ENCODE measurements around the gene TAPT1. TPM values are rescaled to one million over a fixed set of nuclear protein-coding genes. Genes with fewer than 3 reads are reported as not detected.

The TAPT1 gene
- total and polyA plus RNA-seq, 7 donors, result 6.0 to 43.8 (median 29.4) TPM

GRCh38 chr4:16231570-16232245, 5.4 kb upstream of the TAPT1 start:
- H3K9me3 ChIP-seq, result no peaks in the 10 kb centered on the region
- TF ChIP-seq POLR2AphosphoS5 (IDR thresholded peaks at IDR 0.05) (no peak), EP300 (IDR thresholded peaks at IDR 0.05) (no peak), CTCF (IDR thresholded peaks at IDR 0.05) (no peak), POLR2A (IDR thresholded peaks at IDR 0.05) (no peak)
- intact Hi-C loops (cut with DNase I), result no loop called here
- H3K27me3 ChIP-seq, result no peaks in the 10 kb centered on the region
- no peaks in the 10 kb centered on the region for H3K36me3 ChIP-seq
- WGBS, 2 donors, result 50 to 88% methylated on average over 4 of the region's 4 CpGs
- peak overlapping the region in 1 of 4 donors; percentile 2 for H3K27ac ChIP-seq
- DNase-seq, result no peak
- peaks cover 0 to 22% (median 6%) of the 10 kb centered on the region in 4 donors for H3K4me1 ChIP-seq
- peak overlapping the region in 1 of 4 donors; percentile 13 for H3K4me3 ChIP-seq

GRCh38 chr4:16230308-16230707, 4.0 kb upstream of the TAPT1 start:
- H3K27me3 ChIP-seq, result no peaks in the 10 kb centered on the region
- WGBS, 2 donors, result 61 to 83% methylated on average over 2 of the region's 2 CpGs
- H3K27ac ChIP-seq, result no peak overlapping the region
- no peak overlapping the region for H3K4me3 ChIP-seq
- H3K36me3 ChIP-seq, result no peaks in the 10 kb centered on the region
- intact Hi-C loops (cut with DNase I), result no loop called here
- TF ChIP-seq CTCF (IDR thresholded peaks at IDR 0.05), result no peak
- no peak for TF ChIP-seq POLR2AphosphoS5 (IDR thresholded peaks at IDR 0.05)
- TF ChIP-seq POLR2A (IDR thresholded peaks at IDR 0.05), result no peak
- TF ChIP-seq EP300 (IDR thresholded peaks at IDR 0.05), result no peak
- DNase-seq, result no peak
- peaks cover 0 to 25% (median 8%) of the 10 kb centered on the region in 4 donors for H3K4me1 ChIP-seq
- H3K9me3 ChIP-seq, result no peaks in the 10 kb centered on the region

- DNase-seq, result no peak
- H3K27ac ChIP-seq, result no peak overlapping the region
- no peaks in the 10 kb centered on the region for H3K9me3 ChIP-seq
- H3K27me3 ChIP-seq, result no peaks in the 10 kb centered on the region
- peaks cover 0 to 32% (median 13%) of the 10 kb centered on the region in 4 donors for H3K4me1 ChIP-seq
- intact Hi-C loops (cut with DNase I), result no loop called here
- no peak overlapping the region for H3K4me3 ChIP-seq
- TF ChIP-seq POLR2AphosphoS5 (IDR thresholded peaks at IDR 0.05) (no peak), CTCF (IDR thresholded peaks at IDR 0.05) (no peak), POLR2A (IDR thresholded peaks at IDR 0.05) (no peak), EP300 (IDR thresholded peaks at IDR 0.05) (no peak)
- H3K36me3 ChIP-seq, result no peaks in the 10 kb centered on the region
- WGBS, 2 donors, result 96% methylated on average over 2 of the region's 2 CpGs
These were observed 3.3 kb upstream of the TAPT1 start for GRCh38 chr4:16229604-16230003.

GRCh38 chr4:16227462-16227868, 1.2 kb upstream of the TAPT1 start:
- Histone ChIP-seq H3K27ac (peak overlapping the region; percentile 93 to 99 (median 96)), H3K4me3 (peak overlapping the region; percentile 60 to 85 (median 68)), H3K27me3 (no peaks in the 10 kb centered on the region), H3K4me1 (peaks cover 0 to 48% (median 33%) of the 10 kb centered on the region in 4 donors), H3K36me3 (no peaks in the 10 kb centered on the region), H3K9me3 (no peaks in the 10 kb centered on the region)
- intact Hi-C loops (cut with DNase I), result loop anchor here (2.0 kb wide), 2 partner anchors 31 to 573 kb away; partner anchors contain the start of gene FBXL5
- WGBS, 2 donors, result 2 to 6% methylated on average over 20 of the region's 20 CpGs
- no peak for TF ChIP-seq EP300 (IDR thresholded peaks at IDR 0.05)
- no peak for TF ChIP-seq POLR2A (IDR thresholded peaks at IDR 0.05)
- TF ChIP-seq POLR2AphosphoS5 (IDR thresholded peaks at IDR 0.05), result peak in 1 of 4 donors; percentile 30
- DNase-seq, result peak; percentile 78

- Histone ChIP-seq H3K9me3 (no peaks in the 10 kb centered on the region), H3K4me3 (peak overlapping the region; percentile 60 to 85 (median 68)), H3K4me1 (peaks cover 0 to 53% (median 37%) of the 10 kb centered on the region in 4 donors), H3K27ac (peak overlapping the region; percentile 93 to 99 (median 96)), H3K27me3 (no peaks in the 10 kb centered on the region), H3K36me3 (no peaks in the 10 kb centered on the region)
- peak; percentile 80 for DNase-seq
- WGBS, 2 donors, result 0 to 1% methylated on average over 57 of the region's 57 CpGs
- intact Hi-C loops (cut with DNase I), result loop anchor here (2.0 kb wide), 2 partner anchors 30 to 572 kb away; partner anchors contain the start of gene FBXL5
- TF ChIP-seq POLR2A (IDR thresholded peaks at IDR 0.05) (no peak), CTCF (IDR thresholded peaks at IDR 0.05) (peak in 1 of 4 experiments; percentile 9), EP300 (IDR thresholded peaks at IDR 0.05) (no peak), POLR2AphosphoS5 (IDR thresholded peaks at IDR 0.05) (peak in 1 of 4 donors; percentile 6)
These were observed 668 bp upstream of the TAPT1 start for GRCh38 chr4:16226816-16227461.

Data from sigmoid colon (tissue), 7 donors.